Measurements from ENCODE around the gene ASIC2.

The ASIC2 gene

GRCh38 chr17:33228548-33228947, 64.5 kb downstream of the ASIC2 start:
- Histone ChIP-seq H2AFZ (ENCODE audit: low read depth, low read length) (no peak overlapping the region), H3K4me1 (ENCODE audit: insufficient read depth, low read length) (no peaks in the 10 kb centered on the region), H3K27me3 (ENCODE audit: insufficient read depth, low read length) (no peaks in the 10 kb centered on the region), H3K36me3 (ENCODE audit: insufficient read depth, low read length) (no peaks in the 10 kb centered on the region), H3K4me3 (ENCODE audit: low read length) (no peak overlapping the region), H3K9me3 (ENCODE audit: low read length) (no peaks in the 10 kb centered on the region)

GRCh38 chr17:33227911-33228310, 65.2 kb downstream of the ASIC2 start:
- Histone ChIP-seq H3K27me3 (ENCODE audit: insufficient read depth, low read length) (no peaks in the 10 kb centered on the region), H3K4me1 (ENCODE audit: insufficient read depth, low read length) (no peaks in the 10 kb centered on the region), H3K4me3 (ENCODE audit: low read length) (no peak overlapping the region), H3K9me3 (ENCODE audit: low read length) (no peaks in the 10 kb centered on the region), H2AFZ (ENCODE audit: low read depth, low read length) (no peak overlapping the region), H3K36me3 (ENCODE audit: insufficient read depth, low read length) (no peaks in the 10 kb centered on the region)

GRCh38 chr17:33225994-33226393, 67.1 kb downstream of the ASIC2 start:
- H3K4me1 ChIP-seq (ENCODE audit: insufficient read depth, low read length) = no peaks in the 10 kb centered on the region
- H2AFZ ChIP-seq (ENCODE audit: low read depth, low read length) = no peak overlapping the region
- H3K36me3 ChIP-seq (ENCODE audit: insufficient read depth, low read length) = no peaks in the 10 kb centered on the region
- H3K4me3 ChIP-seq (ENCODE audit: low read length) = no peak overlapping the region
- no peaks in the 10 kb centered on the region for H3K9me3 ChIP-seq (ENCODE audit: low read length)
- no peaks in the 10 kb centered on the region for H3K27me3 ChIP-seq (ENCODE audit: insufficient read depth, low read length)

DNA sequence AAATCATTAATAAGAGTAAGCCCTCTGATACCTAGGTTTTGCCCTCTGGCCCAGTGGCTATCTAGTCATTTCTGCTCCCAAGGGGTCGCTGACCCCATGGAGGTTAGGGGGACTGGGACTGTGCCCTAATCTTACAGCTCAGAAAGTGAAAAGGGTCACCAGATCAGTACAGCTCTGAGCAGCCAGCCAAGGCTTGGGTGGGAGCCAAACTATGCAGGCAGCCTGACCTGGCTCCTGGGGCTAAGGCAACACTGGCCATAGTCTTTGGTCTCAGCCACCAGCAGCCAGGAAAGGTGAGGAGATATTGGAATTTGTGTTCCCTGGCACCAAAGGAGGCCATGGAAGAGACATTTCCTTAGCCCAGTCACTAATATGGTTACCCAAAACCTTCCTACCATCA, 67.6 kb downstream of the ASIC2 start:
- Histone ChIP-seq H3K9me3 (ENCODE audit: low read length) (no peaks in the 10 kb centered on the region), H3K27me3 (ENCODE audit: insufficient read depth, low read length) (no peaks in the 10 kb centered on the region), H3K36me3 (ENCODE audit: insufficient read depth, low read length) (no peaks in the 10 kb centered on the region), H3K4me1 (ENCODE audit: insufficient read depth, low read length) (no peaks in the 10 kb centered on the region), H2AFZ (ENCODE audit: low read depth, low read length) (no peak overlapping the region), H3K4me3 (ENCODE audit: low read length) (no peak overlapping the region)

GRCh38 chr17:33220036-33220435, 73.1 kb downstream of the ASIC2 start:
- Histone ChIP-seq H2AFZ (ENCODE audit: low read depth, low read length) (no peak overlapping the region), H3K4me3 (ENCODE audit: low read length) (no peak overlapping the region), H3K4me1 (ENCODE audit: insufficient read depth, low read length) (no peaks in the 10 kb centered on the region)

DNA sequence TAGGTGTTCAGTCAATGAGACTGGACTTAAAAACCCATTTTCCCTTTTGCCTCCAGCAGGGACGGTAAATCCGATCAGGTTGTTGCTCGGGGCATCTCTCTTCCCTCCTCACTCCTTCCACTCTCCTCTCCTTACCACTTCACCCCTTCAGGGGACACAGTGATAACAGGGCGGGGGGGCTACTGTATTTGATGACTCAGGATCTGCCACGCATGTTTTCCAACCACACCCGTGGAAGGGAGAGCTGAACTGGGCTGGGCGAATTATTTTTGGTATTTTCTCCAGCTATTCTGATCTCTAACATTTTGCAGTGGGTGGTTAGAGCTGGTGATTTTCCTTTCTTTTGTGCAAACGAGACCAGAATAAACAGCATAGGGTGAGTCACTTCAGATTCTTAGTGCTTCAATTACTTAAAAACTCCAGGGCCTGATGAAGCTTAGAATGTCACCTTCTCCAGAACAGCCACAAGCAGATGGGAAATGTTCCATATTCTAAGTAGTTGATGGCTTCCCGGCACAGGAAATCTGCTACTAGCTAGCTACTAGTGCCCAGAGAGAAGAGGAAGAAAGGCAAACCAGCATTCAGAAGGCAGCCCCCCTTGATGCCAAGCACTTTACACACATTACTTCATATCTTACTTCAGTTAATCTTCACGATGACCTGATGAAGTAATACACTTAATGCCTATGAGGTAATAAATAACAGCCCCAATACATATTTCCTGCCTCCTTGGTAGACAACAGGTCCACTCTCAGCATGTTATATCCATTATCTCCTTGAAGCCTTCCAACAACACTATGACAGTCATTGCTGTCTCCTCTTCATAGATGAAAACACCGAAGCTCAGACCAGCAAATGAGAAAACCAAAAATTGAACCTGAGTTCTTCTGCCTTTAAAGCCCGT, 74.1 kb downstream of the ASIC2 start:
- Histone ChIP-seq H3K36me3 (ENCODE audit: insufficient read depth, low read length) (no peaks in the 10 kb centered on the region), H2AFZ (ENCODE audit: low read depth, low read length) (no peak overlapping the region), H3K4me3 (ENCODE audit: low read length) (no peak overlapping the region), H3K27me3 (ENCODE audit: insufficient read depth, low read length) (peaks cover 6% of the 10 kb centered on the region), H3K4me1 (ENCODE audit: insufficient read depth, low read length) (no peaks in the 10 kb centered on the region), H3K9me3 (ENCODE audit: low read length) (no peaks in the 10 kb centered on the region)

More at GRCh38 chr17:33220036-33220435, 73.1 kb downstream of the ASIC2 start:
- H3K9me3 ChIP-seq (ENCODE audit: low read length) = no peaks in the 10 kb centered on the region
- H3K27me3 ChIP-seq (ENCODE audit: insufficient read depth, low read length) = peaks cover 6% of the 10 kb centered on the region
- no peaks in the 10 kb centered on the region for H3K36me3 ChIP-seq (ENCODE audit: insufficient read depth, low read length)

DNA sequence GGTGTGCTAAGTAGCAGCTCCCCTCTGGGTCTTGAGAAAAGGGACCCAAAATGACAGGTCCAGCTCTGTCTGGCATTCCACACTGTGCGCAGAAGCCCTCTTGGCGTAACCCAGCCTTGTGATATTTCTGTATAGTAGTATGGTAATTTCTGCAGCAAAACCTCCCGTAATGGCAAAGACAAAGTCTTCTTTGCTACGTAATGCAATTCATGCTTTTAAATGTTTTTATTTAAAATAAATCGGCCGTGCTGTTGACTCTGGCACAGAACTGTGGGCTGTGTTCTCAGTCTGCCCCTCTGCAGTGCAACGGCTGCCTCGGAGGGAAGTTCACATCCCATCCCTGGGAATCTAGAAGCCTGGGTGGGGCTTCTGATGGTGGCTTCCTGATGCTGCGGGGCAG, 75.2 kb downstream of the ASIC2 start:
- no peaks in the 10 kb centered on the region for H3K36me3 ChIP-seq (ENCODE audit: insufficient read depth, low read length)
- no peak overlapping the region for H2AFZ ChIP-seq (ENCODE audit: low read depth, low read length)
- H3K27me3 ChIP-seq (ENCODE audit: insufficient read depth, low read length) = peaks cover 6% of the 10 kb centered on the region
- no peaks in the 10 kb centered on the region for H3K4me1 ChIP-seq (ENCODE audit: insufficient read depth, low read length)
- no peaks in the 10 kb centered on the region for H3K9me3 ChIP-seq (ENCODE audit: low read length)
- no peak overlapping the region for H3K4me3 ChIP-seq (ENCODE audit: low read length)

GRCh38 chr17:33214996-33215395, 78.1 kb downstream of the ASIC2 start:
- Histone ChIP-seq H3K27me3 (ENCODE audit: insufficient read depth, low read length) (peaks cover 6% of the 10 kb centered on the region), H3K36me3 (ENCODE audit: insufficient read depth, low read length) (no peaks in the 10 kb centered on the region), H3K9me3 (ENCODE audit: low read length) (no peaks in the 10 kb centered on the region), H3K4me1 (ENCODE audit: insufficient read depth, low read length) (no peaks in the 10 kb centered on the region), H3K4me3 (ENCODE audit: low read length) (no peak overlapping the region), H2AFZ (ENCODE audit: low read depth, low read length) (no peak overlapping the region)

GRCh38 chr17:33210285-33210684, 82.8 kb downstream of the ASIC2 start:
- Histone ChIP-seq H3K4me1 (ENCODE audit: insufficient read depth, low read length) (no peaks in the 10 kb centered on the region), H2AFZ (ENCODE audit: low read depth, low read length) (no peak overlapping the region), H3K36me3 (ENCODE audit: insufficient read depth, low read length) (no peaks in the 10 kb centered on the region), H3K27me3 (ENCODE audit: insufficient read depth, low read length) (no peaks in the 10 kb centered on the region), H3K9me3 (ENCODE audit: low read length) (no peaks in the 10 kb centered on the region), H3K4me3 (ENCODE audit: low read length) (no peak overlapping the region)

DNA sequence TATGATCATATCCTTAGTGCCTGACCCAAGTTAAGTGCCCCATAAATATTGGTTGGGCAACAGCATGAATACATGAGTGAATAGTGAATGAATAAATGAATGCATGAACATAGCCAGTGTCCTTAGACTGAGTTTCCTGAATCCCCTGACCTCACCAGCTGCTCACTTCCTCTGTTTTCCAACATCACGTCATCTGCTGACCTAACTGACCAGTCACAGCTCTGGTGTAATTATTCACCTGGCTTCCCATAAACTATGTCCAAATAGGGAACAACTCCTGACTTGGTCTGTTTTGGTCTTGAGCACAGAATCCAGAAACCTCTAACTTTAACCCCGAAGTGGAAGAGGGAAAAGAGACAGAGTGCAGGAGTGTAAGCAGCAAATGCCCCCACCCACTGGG, 83.4 kb downstream of the ASIC2 start:
- Histone ChIP-seq H3K36me3 (ENCODE audit: insufficient read depth, low read length) (no peaks in the 10 kb centered on the region), H2AFZ (ENCODE audit: low read depth, low read length) (no peak overlapping the region), H3K9me3 (ENCODE audit: low read length) (no peaks in the 10 kb centered on the region), H3K27me3 (ENCODE audit: insufficient read depth, low read length) (no peaks in the 10 kb centered on the region), H3K4me1 (ENCODE audit: insufficient read depth, low read length) (no peaks in the 10 kb centered on the region), H3K4me3 (ENCODE audit: low read length) (no peak overlapping the region)

- Histone ChIP-seq H3K27me3 (ENCODE audit: insufficient read depth, low read length) (no peaks in the 10 kb centered on the region), H3K4me1 (ENCODE audit: insufficient read depth, low read length) (no peaks in the 10 kb centered on the region), H3K9me3 (ENCODE audit: low read length) (no peaks in the 10 kb centered on the region), H3K4me3 (ENCODE audit: low read length) (no peak overlapping the region), H3K36me3 (ENCODE audit: insufficient read depth, low read length) (no peaks in the 10 kb centered on the region), H2AFZ (ENCODE audit: low read depth, low read length) (no peak overlapping the region)
Measured at GRCh38 chr17:33207231-33207630, 85.9 kb downstream of the ASIC2 start.

DNA sequence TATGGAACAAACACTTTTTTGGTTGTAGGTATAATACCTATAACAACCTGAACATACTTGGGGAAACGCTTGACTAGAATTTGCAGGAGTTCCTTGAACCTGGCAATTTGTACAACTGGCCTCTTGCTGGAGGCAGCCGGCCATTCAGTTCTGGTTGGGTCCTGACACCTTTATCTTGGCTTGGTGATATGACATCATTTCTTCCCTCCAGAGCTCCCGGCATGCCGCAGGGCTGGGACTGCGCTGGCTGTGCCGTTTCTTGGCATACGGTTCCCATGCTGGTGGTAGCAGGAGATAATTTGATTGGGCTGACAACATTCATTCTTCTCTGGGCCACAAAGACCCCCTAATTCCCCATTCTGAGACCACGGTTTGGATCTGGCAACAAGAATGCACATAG, 87.5 kb downstream of the ASIC2 start:
- no peaks in the 10 kb centered on the region for H3K9me3 ChIP-seq (ENCODE audit: low read length)
- no peak overlapping the region for H2AFZ ChIP-seq (ENCODE audit: low read depth, low read length)
- H3K4me1 ChIP-seq (ENCODE audit: insufficient read depth, low read length) = no peaks in the 10 kb centered on the region
- H3K27me3 ChIP-seq (ENCODE audit: insufficient read depth, low read length) = no peaks in the 10 kb centered on the region
- no peak overlapping the region for H3K4me3 ChIP-seq (ENCODE audit: low read length)
- no peaks in the 10 kb centered on the region for H3K36me3 ChIP-seq (ENCODE audit: insufficient read depth, low read length)

- no peak overlapping the region for H2AFZ ChIP-seq (ENCODE audit: low read depth, low read length)
- no peaks in the 10 kb centered on the region for H3K9me3 ChIP-seq (ENCODE audit: low read length)
- H3K4me1 ChIP-seq (ENCODE audit: insufficient read depth, low read length) = no peaks in the 10 kb centered on the region
- no peaks in the 10 kb centered on the region for H3K36me3 ChIP-seq (ENCODE audit: insufficient read depth, low read length)
- H3K27me3 ChIP-seq (ENCODE audit: insufficient read depth, low read length) = no peaks in the 10 kb centered on the region
- H3K4me3 ChIP-seq (ENCODE audit: low read length) = no peak overlapping the region
Measured at GRCh38 chr17:33204701-33205100, 88.4 kb downstream of the ASIC2 start.

DNA sequence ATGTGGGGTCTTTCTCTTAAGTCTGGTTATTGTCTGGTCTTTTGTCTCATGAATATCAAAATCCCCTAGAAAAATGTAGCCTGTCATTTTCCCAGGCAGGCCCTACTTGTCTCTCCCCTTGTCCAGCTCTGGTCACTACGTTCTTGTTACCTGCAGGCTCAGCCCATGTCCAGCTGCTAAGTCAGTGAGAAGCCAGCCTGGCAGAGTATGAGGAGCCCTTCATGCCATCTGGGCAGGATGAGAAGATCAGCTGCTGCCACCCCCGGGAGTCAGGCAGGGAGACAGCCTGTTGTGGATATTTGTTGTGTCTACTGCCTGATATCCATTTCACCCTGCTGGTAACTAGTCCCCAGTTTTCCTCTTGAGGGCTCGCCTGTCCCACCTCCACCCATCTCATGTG, 88.9 kb downstream of the ASIC2 start:
- no peaks in the 10 kb centered on the region for H3K9me3 ChIP-seq (ENCODE audit: low read length)
- no peak overlapping the region for H2AFZ ChIP-seq (ENCODE audit: low read depth, low read length)
- H3K36me3 ChIP-seq (ENCODE audit: insufficient read depth, low read length) = no peaks in the 10 kb centered on the region
- no peak overlapping the region for H3K4me3 ChIP-seq (ENCODE audit: low read length)
- H3K27me3 ChIP-seq (ENCODE audit: insufficient read depth, low read length) = no peaks in the 10 kb centered on the region
- no peaks in the 10 kb centered on the region for H3K4me1 ChIP-seq (ENCODE audit: insufficient read depth, low read length)

Data from neuron (in vitro differentiated cells).